Upper lobe of right lung (tissue), 1 donor: ENCODE measurements around the gene PUSL1. TPM values are rescaled to one million over a fixed set of nuclear protein-coding genes. Genes with fewer than 3 reads are reported as not detected.

Experiments used
- ATAC-seq: fragments of 200-7000 bp; cut with Tn5 transposase; one replicate; pipeline ENCODE4 v1.9.1; 2020; ENCODE audit warnings: mild to moderate bottlenecking, moderate library complexity
- DNase-seq: peaks from one replicate; pipeline ENCODE4 v3.0.0-alpha.2; 2020
- H3K27ac ChIP-seq: fragments of 200-600 bp; one replicate; pipeline ENCODE4 v1.8.0; 2022
- H3K27me3 ChIP-seq: fragments of 200-600 bp; one replicate; pipeline ENCODE4 v1.8.0; 2022; ENCODE audit warnings: mild to moderate bottlenecking
- H3K36me3 ChIP-seq: fragments of 200-600 bp; one replicate; pipeline ENCODE4 v1.8.0; 2022
- H3K4me1 ChIP-seq: fragments of 200-600 bp; one replicate; pipeline ENCODE4 v1.8.0; 2022
- H3K4me3 ChIP-seq: fragments of 200-600 bp; one replicate; pipeline ENCODE4 v1.8.0; 2022; ENCODE audit warnings: mild to moderate bottlenecking
- H3K9me3 ChIP-seq: fragments of 200-600 bp; one replicate; pipeline ENCODE4 v1.8.0; 2022
- intact Hi-C: fragments of 100-400 bp; cut with DNase I; formaldehyde crosslinking; loops from one replicate; pipeline ENCODE4 v1.11.0; 2022
- total RNA-seq: library from RNA; stranded (reverse); fragmentation: NEBNext Ultra II Directional; extraction: Animal tissue kit (Norgen Biotek cat#: 25700); gene quantifications from one replicate; pipeline ENCODE4 v1.2.1, GENCODE V29; 2021
- TF ChIP-seq, protein P1 (sequence below): fragments of 200-600 bp; IDR thresholded peaks from one replicate; pipeline ENCODE4 v1.8.0; 2022; ENCODE audit warnings: antibody characterized with exemption
- donor health status: DM: no; HTN: yes; CAD: no; lungs with severe emphysema.

The PUSL1 gene
- total RNA-seq, 1 donor from 2014 or later: 14.2 TPM

DNA sequence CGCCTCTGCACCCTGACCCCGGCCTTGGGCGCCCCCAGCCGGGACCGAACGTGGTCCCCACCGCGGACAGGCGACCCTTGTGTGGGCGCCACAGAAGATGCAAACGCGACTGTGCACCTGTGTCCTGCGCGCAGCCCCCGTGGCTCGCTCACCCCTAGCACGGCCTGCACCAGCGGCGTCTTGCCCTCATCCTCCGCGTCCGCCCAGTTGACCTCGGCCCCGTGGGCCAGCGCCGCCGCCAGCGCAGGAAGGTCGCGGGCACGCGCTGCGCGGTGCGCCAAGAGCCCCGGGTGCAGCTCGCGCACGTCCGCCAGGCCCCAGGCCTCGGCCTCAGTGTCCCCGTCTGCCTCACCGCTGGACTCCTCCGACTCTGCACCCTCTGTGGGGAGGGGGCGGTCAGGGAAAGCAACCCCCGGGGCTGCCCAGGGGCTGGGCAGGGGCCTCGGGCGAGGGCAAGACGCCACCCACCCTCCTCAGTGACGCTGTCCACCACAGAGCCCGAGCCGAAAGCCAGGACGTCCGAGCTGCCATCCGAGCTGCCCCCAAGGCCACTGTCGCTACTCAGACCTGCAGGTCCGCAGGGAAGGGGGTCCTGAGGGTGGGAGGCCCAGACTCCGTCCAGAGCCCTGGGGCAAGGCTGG is 14.0 kb upstream of the PUSL1 start:
- ATAC-seq (no peak), DNase-seq (no peak)
- Histone ChIP-seq H3K36me3 (no peaks in the 10 kb centered on the region), H3K27me3 (no peaks in the 10 kb centered on the region), H3K27ac (no peak overlapping the region), H3K4me1 (no peaks in the 10 kb centered on the region), H3K9me3 (no peaks in the 10 kb centered on the region), H3K4me3 (no peak overlapping the region)
- TF ChIP-seq, protein P1, sequence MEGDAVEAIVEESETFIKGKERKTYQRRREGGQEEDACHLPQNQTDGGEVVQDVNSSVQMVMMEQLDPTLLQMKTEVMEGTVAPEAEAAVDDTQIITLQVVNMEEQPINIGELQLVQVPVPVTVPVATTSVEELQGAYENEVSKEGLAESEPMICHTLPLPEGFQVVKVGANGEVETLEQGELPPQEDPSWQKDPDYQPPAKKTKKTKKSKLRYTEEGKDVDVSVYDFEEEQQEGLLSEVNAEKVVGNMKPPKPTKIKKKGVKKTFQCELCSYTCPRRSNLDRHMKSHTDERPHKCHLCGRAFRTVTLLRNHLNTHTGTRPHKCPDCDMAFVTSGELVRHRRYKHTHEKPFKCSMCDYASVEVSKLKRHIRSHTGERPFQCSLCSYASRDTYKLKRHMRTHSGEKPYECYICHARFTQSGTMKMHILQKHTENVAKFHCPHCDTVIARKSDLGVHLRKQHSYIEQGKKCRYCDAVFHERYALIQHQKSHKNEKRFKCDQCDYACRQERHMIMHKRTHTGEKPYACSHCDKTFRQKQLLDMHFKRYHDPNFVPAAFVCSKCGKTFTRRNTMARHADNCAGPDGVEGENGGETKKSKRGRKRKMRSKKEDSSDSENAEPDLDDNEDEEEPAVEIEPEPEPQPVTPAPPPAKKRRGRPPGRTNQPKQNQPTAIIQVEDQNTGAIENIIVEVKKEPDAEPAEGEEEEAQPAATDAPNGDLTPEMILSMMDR: no peak
- intact Hi-C loops: no loop called here

DNA sequence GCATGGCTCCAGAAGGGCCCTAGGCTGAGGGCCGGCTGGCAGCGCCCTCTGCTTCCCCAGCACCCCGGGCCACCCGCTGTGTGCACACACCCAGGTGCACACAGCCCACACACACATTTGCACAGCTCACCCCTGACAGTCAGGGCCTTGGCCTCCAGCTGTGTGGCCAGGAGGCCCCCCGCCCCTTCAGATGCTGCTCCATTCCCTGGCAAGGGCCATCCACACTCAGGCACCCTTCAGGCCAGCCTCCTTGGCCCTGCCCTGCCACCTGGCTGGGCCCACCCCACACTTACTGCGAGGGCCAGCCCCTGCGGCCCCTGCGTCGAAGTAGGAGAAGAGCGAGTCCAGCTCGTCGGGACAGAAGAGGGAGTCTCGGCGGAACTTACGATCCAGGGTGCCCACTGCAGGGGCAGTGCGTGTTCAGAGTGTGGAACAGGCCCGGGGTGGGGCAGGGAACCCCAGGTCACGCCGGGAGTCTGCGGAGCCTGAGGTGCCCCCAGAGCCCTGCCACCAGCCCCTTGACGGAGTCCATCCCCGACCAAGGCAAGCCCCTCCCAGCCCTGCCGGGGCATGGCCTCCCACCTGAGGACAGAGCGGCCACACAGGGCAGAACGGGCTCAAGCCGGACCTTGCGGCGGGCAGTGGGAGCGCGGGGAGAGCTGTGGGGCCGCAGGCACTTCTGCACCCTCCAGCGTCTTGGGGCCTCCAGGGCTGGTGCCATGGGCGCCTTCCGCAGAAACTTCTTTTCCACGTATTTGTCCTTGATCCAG is 13.1 kb upstream of the PUSL1 start:
- Histone ChIP-seq H3K4me1 (no peaks in the 10 kb centered on the region), H3K9me3 (no peaks in the 10 kb centered on the region), H3K27ac (no peak overlapping the region), H3K36me3 (no peaks in the 10 kb centered on the region), H3K27me3 (no peaks in the 10 kb centered on the region), H3K4me3 (no peak overlapping the region)
- intact Hi-C loops: no loop called here
- TF ChIP-seq, protein P1: no peak
- ATAC-seq (no peak), DNase-seq (no peak)

DNA sequence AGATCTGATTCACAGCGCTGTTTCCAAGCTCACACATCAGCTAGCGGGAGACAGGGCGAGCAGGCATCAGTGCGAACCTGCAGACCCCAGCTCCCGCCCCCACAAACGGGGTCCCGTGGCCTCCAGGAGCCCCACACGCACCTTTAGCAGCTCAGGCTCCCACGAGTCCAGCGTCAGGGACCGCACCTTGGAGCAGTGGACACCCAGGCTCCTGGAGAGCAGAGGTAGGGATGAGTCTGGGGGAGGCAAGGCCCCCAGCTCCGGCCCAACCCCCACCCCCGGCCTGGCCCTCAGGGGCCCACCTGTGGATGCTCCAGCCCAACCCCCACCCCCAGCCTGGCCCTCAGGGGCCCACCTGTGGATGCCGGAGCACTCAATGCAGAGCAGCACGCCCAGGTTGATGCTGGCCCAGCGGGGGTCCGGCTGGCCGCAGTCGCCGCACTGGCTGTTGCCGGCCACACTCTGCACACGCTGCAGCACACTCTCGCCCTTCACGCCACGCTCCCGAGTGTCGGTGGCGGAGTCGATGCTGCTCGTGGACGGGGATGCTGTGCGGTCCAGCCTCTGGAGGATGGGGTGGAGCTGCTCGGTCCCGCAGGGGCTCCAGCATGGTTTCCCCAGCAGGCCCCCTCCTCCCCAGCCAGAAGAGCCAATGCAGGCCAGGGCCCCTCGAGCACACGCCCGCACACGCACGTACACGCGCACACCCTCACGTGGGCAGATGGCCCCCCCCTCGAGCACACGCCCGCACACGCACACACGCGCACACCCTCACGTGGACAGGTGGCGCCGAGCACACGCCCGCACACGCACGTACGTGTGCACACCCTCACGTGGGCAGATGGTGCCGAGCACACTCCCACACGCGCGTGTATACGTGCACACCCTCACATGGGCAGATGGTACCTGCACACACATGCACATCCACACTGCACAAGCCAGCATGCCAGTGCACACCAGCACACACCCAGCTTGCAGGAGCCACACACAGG is 12.0 kb upstream of the PUSL1 start:
- no peak for DNase-seq
- Histone ChIP-seq H3K27ac (no peak overlapping the region), H3K4me1 (no peaks in the 10 kb centered on the region), H3K4me3 (no peak overlapping the region), H3K36me3 (no peaks in the 10 kb centered on the region), H3K9me3 (no peaks in the 10 kb centered on the region), H3K27me3 (no peaks in the 10 kb centered on the region)
- intact Hi-C loops: no loop called here
- TF ChIP-seq, protein P1: no peak
- no peak for ATAC-seq

DNA sequence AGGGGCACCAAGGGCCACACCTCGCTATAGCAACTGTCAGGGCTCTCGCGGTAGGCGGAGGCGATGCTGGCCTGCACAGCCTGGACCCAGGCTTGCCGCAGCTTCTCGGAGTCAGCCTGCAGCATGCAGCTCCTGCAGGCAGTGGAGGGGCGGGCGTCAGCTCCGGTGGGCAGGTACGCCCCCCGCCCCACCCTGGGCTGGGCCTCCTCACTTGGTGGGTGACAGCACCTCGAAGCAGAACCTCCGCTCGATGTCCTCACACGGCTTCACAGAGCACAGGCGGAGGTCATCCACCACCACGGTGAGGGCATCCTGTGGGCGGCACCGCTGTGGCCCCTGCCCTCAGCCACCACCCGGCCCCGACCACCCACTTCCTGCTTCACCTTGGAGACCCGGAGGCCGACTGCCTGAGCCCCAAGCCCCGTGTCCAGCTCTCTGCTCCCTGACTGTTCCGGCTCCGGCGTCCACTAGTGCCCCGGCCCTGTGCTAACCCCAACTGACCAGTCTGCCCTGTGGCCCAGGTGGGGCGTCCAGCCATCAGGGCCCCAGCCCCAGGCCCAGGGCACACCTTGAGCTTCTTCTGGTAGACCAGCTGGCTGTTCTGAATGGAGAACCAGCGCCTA is 10.5 kb upstream of the PUSL1 start:
- ATAC-seq: no peak

More for the DNA sequence above, 10.5 kb upstream of the PUSL1 start:
- Histone ChIP-seq H3K4me3 (no peak overlapping the region), H3K27me3 (no peaks in the 10 kb centered on the region), H3K27ac (no peak overlapping the region), H3K36me3 (no peaks in the 10 kb centered on the region), H3K9me3 (no peaks in the 10 kb centered on the region), H3K4me1 (no peaks in the 10 kb centered on the region)
- TF ChIP-seq, protein P1: no peak
- DNase-seq: no peak
- intact Hi-C loops: no loop called here
